ENCODE results near the gene KRT37.
"Not testable (repeated sequence)": the region's sequence is repeated elsewhere in the genome, so short reads cannot be mapped to it uniquely, and the experiment has no call there.

KRT37 gene

DNA sequence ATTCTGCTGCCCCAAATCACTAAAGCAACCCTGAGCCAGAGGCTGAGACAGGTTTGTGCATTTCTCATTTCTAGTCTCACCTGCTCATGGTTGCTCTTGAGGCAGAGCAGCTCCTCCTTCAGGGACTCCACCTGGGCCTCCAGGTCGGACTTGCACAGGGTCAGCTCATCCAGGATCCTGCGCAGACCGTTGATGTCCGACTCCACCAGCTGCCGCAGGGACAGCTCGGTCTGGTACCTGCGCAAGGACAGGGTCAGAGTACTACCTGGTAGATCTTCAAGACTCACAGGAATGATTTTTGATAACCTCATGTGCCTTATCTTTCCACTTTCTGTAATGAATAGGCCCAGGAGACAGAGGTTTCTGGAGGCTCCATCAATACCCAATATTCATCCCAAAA lies 28.0 kb downstream of the KRT37 start:
- DNase-seq (ENCODE audit: low spot score): no peak
- TF ChIP-seq, protein P1, sequence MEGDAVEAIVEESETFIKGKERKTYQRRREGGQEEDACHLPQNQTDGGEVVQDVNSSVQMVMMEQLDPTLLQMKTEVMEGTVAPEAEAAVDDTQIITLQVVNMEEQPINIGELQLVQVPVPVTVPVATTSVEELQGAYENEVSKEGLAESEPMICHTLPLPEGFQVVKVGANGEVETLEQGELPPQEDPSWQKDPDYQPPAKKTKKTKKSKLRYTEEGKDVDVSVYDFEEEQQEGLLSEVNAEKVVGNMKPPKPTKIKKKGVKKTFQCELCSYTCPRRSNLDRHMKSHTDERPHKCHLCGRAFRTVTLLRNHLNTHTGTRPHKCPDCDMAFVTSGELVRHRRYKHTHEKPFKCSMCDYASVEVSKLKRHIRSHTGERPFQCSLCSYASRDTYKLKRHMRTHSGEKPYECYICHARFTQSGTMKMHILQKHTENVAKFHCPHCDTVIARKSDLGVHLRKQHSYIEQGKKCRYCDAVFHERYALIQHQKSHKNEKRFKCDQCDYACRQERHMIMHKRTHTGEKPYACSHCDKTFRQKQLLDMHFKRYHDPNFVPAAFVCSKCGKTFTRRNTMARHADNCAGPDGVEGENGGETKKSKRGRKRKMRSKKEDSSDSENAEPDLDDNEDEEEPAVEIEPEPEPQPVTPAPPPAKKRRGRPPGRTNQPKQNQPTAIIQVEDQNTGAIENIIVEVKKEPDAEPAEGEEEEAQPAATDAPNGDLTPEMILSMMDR (conservative IDR thresholded peaks at IDR 0.05; ENCODE audit: low read depth): no peak
- ChIA-PET POLR2A (ENCODE audit: low non-redundant PET) (interaction anchor here (0.6 kb wide), 1 partner anchor 17 kb away, joined by 4 read pairs; no protein-coding TSS in a partner anchor), CTCF (no interaction called here)
- H3K27ac ChIP-seq: no peak overlapping the region

DNA sequence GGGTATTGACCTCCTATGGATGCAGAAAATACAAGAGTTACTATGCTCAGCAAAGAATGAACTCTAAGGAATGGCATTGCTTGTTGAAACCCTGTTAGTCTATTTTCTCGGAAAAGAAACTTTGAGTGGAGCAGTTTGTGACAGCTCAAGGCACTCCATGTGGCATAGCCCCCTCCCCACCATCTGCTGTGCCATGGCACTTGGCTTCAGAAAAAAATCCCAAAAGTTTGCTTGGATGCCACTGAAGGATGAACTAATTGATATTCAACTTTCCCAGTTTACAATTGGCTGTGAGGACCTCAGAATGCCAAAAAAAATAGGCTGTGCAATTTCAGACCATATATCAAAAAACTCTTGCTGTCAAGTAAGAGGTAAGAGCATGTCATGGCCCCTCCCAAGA lies 28.8 kb downstream of the KRT37 start:
- H3K27ac ChIP-seq: peak overlapping the region; percentile 71; the same call in 1 of the 2 replicates
- ChIA-PET POLR2A (ENCODE audit: low non-redundant PET) (interaction anchor here (0.6 kb wide), 1 partner anchor 16 kb away, joined by 4 read pairs; no protein-coding TSS in a partner anchor), CTCF (no interaction called here)
- TF ChIP-seq, protein P1 (conservative IDR thresholded peaks at IDR 0.05; ENCODE audit: low read depth): no peak
- no peak for DNase-seq (ENCODE audit: low spot score)

DNA sequence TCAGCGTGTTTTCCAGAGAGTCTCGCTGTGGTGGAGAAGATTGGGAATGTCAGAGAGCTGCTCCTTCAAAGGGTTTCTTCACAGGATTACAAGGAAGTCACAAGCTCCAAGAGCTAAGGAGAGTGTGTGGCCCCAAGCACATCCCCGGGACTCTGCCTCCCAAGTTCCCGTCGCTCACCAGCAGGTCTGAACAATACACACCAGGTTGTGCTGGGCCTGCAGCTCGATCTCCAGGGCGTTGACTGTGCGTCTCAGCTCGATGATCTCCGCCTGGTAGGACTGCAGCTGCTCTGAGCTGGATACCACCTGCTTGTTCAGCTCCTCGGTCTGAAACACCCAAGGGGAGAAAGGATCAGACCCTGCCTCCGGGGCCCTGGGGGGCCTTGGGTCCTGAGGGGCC lies 29.3 kb downstream of the KRT37 start:
- DNase-seq (ENCODE audit: low spot score); CTCF ChIA-PET; POLR2A ChIA-PET (ENCODE audit: low non-redundant PET): not testable (repeated sequence)
- peak overlapping the region; percentile 71 for H3K27ac ChIP-seq

DNA sequence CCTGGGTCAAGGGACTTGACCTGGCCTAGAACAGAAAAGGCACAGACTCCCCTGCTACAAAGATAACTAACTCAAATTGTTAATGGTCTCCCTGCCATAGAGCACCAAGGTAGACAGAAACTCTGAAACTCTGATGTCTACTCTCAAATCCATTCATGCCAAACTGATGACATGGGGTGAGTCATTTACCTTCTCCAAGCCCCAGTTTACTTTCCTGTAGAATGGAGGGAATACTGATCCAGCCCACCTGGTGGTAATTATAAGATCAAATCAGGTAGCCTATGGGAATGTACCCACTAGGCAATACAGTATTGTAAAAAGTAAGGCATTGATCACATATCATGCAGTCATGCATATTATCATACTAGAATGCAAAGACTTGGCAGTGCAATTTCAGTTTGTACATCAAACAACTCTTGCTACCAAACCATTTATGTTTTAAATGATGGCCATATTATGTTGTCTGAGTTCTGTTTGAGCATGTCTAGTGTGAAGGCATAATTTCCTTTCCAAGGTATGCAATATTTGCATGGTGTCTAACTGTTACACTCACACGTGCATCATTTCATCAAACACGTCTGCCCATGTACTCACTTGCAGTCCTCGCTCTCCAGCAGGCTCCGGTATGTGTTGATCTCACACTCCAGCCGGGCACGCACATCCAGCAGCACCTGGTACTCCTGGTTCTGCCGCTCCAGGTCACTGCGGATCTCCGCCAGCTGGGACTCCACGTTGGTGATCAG lies 30.0 kb downstream of the KRT37 start:
- TF ChIP-seq, protein P1 (conservative IDR thresholded peaks at IDR 0.05; ENCODE audit: low read depth): no peak
- peak; percentile 32 for DNase-seq (ENCODE audit: low spot score)
- CTCF ChIA-PET: no interaction called here
- POLR2A ChIA-PET (ENCODE audit: low non-redundant PET): no interaction called here
- H3K27ac ChIP-seq: peak overlapping the region; percentile 71

DNA sequence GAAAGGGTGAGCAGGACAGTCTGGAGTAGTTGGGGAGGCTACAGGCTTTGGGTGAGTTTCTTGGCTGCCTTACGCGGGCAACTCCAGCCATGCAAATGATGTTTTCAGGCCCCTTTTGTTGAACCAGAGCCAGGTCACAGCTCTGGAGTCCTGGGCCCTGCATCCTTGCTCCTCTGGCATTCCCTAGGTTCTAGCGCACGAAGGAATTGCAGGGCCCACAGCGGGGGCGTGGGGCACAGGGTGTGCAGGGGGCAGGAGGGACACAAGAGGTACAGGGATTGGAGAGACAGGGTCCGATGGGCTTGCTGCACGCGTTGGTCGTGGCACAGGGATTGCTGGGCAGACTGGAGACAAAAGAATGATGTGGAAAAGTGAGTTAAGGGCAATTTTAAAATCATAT lies 30.6 kb downstream of the KRT37 start:
- DNase-seq (ENCODE audit: low spot score): no peak
- peak overlapping the region; percentile 50 for H3K27ac ChIP-seq
- TF ChIP-seq, protein P1 (conservative IDR thresholded peaks at IDR 0.05; ENCODE audit: low read depth): no peak
- ChIA-PET POLR2A (ENCODE audit: low non-redundant PET) (no interaction called here), CTCF (no interaction called here)

DNA sequence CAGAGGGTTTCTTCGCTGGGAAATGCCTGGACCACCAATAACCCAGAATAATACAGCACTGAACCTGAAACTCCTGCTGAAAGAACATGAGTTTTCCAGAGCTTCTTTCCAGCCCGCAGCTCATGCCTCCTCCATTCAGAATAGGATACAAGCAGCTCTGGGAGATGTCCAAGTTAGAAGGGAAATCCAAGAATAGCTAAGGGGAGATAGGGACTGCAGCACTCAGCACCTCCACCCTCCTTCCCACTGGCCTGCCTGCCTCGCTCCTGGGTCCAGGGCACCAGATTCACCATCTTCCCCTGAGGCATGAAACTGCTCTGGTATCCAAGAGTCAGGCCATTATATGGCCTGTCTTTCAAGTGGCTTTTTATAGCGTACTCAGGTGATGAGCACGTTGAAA lies 31.1 kb downstream of the KRT37 start:
- ChIA-PET CTCF (no interaction called here), POLR2A (ENCODE audit: low non-redundant PET) (no interaction called here)
- TF ChIP-seq, protein P1 (conservative IDR thresholded peaks at IDR 0.05; ENCODE audit: low read depth): no peak
- peak overlapping the region; percentile 50; the same call in 1 of the 2 replicates for H3K27ac ChIP-seq
- no peak for DNase-seq (ENCODE audit: low spot score)

DNA sequence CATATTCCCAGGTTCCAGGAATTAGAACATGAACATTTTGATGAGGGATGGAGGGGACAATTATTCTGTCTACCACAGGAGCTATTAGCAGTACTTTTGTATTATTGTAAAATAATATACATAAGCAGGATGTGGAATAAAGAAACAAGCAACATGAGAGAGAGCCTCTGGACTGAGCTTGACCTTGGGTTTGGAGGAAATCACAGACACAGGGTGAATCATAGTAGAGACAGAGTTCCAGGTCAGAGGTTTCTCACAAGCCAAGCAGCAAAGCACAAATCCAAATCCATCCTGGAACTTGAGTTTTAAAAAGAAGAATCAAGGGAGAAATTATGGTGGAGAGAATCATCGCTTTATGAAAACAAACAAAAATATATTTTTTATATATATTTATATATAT lies 32.1 kb downstream of the KRT37 start:
- H3K27ac ChIP-seq: no peak overlapping the region
- DNase-seq (ENCODE audit: low spot score): no peak
- TF ChIP-seq, protein P1 (conservative IDR thresholded peaks at IDR 0.05; ENCODE audit: low read depth): no peak
- ChIA-PET POLR2A (ENCODE audit: low non-redundant PET) (no interaction called here), CTCF (no interaction called here)
